HFFc6 (cell line): ENCODE measurements around the gene SEL1L3. TPM values are rescaled to one million over a fixed set of nuclear protein-coding genes. Genes with fewer than 3 reads are reported as not detected.

Source experiments
- DNase-seq: peaks from one replicate; pipeline ENCODE4 v3.0.0-alpha.2; 2018
- H3K27ac Mint-ChIP-seq: 2 replicates; pipeline ENCODE4 v1.8.0; 2020; ENCODE audit warnings: mild to moderate bottlenecking, mixed read lengths
- H3K27me3 Mint-ChIP-seq: 2 replicates; pipeline ENCODE4 v1.8.0; 2021; ENCODE audit warnings: mild to moderate bottlenecking, moderate library complexity, mixed read lengths; ENCODE audit not compliant: insufficient read depth
- H3K36me3 Mint-ChIP-seq: 2 replicates; pipeline ENCODE4 v1.8.0; 2021; ENCODE audit warnings: low read depth, mixed read lengths
- H3K4me1 Mint-ChIP-seq: 2 replicates; pipeline ENCODE4 v1.8.0; 2020; ENCODE audit warnings: low read depth, mixed read lengths
- H3K4me3 Mint-ChIP-seq: 2 replicates; pipeline ENCODE4 v1.8.0; 2020; ENCODE audit warnings: mild to moderate bottlenecking, moderate library complexity, mixed read lengths
- H3K9me3 Mint-ChIP-seq: 2 replicates; pipeline ENCODE4 v1.8.0; 2020; ENCODE audit warnings: mild to moderate bottlenecking, mixed read lengths
- CTCF ChIP-seq: fragments of 200-600 bp; sonication (generic); IDR thresholded peaks from 2 replicates; pipeline ENCODE4 v1.5.0; 2021; ENCODE audit warnings: antibody characterized with exemption, mild to moderate bottlenecking
- total RNA-seq, 6 experiments: library from RNA; stranded (reverse); fragmentation: NEBNext Ultra II Directional; extraction: Animal tissue kit (Norgen Biotek cat#: 25700); gene quantifications; 2 replicates in 1 of 6; 3 replicates in 5 of 6; pipeline ENCODE4 v1.2.3, GENCODE V29; 2021

Gene SEL1L3
- total RNA-seq, 6 experiments from 2014 or later = 24.5 to 35.4 (median 31.1) TPM

- Mint-ChIP-seq H3K4me3 (no peak overlapping the region), H3K4me1 (0 out of 2 replicates have a peak, but pooled peaks cover 6% of the 10 kb centered on the region), H3K27me3 (no peaks in the 10 kb centered on the region), H3K36me3 (peaks cover 14% of the 10 kb centered on the region; the same call in 1 of the 2 replicates), H3K9me3 (no peaks in the 10 kb centered on the region), H3K27ac (no peak overlapping the region)
- no peak for DNase-seq
- no peak for TF ChIP-seq CTCF
Observed at GRCh38 chr4:25803720-25804225, 59.0 kb downstream of the SEL1L3 start.

GRCh38 chr4:25801594-25801993 lies 61.2 kb downstream of the SEL1L3 start:
- DNase-seq = no peak
- Mint-ChIP-seq H3K27me3 (peaks cover 1% of the 10 kb centered on the region; the same call in 1 of the 2 replicates), H3K36me3 (peaks cover 15% of the 10 kb centered on the region; the same call in 1 of the 2 replicates), H3K4me1 (peaks cover 7% of the 10 kb centered on the region), H3K9me3 (no peaks in the 10 kb centered on the region), H3K27ac (no peak overlapping the region), H3K4me3 (no peak overlapping the region)
- no peak for TF ChIP-seq CTCF

GRCh38 chr4:25800245-25800644 lies 62.5 kb downstream of the SEL1L3 start:
- no peak overlapping the region for H3K27ac Mint-ChIP-seq
- no peak overlapping the region for H3K4me3 Mint-ChIP-seq
- H3K4me1 Mint-ChIP-seq = peaks cover 21% of the 10 kb centered on the region
- H3K36me3 Mint-ChIP-seq = peaks cover 14% of the 10 kb centered on the region; the same call in 1 of the 2 replicates
- H3K27me3 Mint-ChIP-seq = peaks cover 1% of the 10 kb centered on the region; the same call in 1 of the 2 replicates
- TF ChIP-seq CTCF = no peak
- no peaks in the 10 kb centered on the region for H3K9me3 Mint-ChIP-seq
- DNase-seq = no peak

GRCh38 chr4:25799522-25799921 lies 63.3 kb downstream of the SEL1L3 start:
- Mint-ChIP-seq H3K36me3 (peaks cover 14% of the 10 kb centered on the region), H3K4me3 (no peak overlapping the region), H3K27me3 (peaks cover 1% of the 10 kb centered on the region; the same call in 1 of the 2 replicates), H3K4me1 (peaks cover 28% of the 10 kb centered on the region), H3K27ac (no peak overlapping the region), H3K9me3 (no peaks in the 10 kb centered on the region)
- DNase-seq = no peak
- TF ChIP-seq CTCF = no peak

GRCh38 chr4:25797136-25797535 lies 65.7 kb downstream of the SEL1L3 start:
- DNase-seq = no peak
- TF ChIP-seq CTCF = no peak
- peaks cover 17% of the 10 kb centered on the region for H3K36me3 Mint-ChIP-seq
- H3K27me3 Mint-ChIP-seq = peaks cover 1% of the 10 kb centered on the region; the same call in 1 of the 2 replicates
- H3K4me1 Mint-ChIP-seq = peaks cover 39% of the 10 kb centered on the region
- H3K9me3 Mint-ChIP-seq = no peaks in the 10 kb centered on the region
- no peak overlapping the region for H3K4me3 Mint-ChIP-seq
- peak overlapping the region; percentile 93 for H3K27ac Mint-ChIP-seq
